HUDEP-2 (cell line): Measurements from ENCODE around the gene RBM15B.
A peak's percentile ranks its signal among the peaks of the same experiment; 100 is the strongest.

ENCODE experiments used
- DNase-seq, 76 experiments: peaks; one replicate each; lab custom pipeline; 2025; ENCODE audit not compliant: unreplicated experiment in 76 of 76; lab: John Stamatoyannopoulos, UW

RBM15B gene

DNA sequence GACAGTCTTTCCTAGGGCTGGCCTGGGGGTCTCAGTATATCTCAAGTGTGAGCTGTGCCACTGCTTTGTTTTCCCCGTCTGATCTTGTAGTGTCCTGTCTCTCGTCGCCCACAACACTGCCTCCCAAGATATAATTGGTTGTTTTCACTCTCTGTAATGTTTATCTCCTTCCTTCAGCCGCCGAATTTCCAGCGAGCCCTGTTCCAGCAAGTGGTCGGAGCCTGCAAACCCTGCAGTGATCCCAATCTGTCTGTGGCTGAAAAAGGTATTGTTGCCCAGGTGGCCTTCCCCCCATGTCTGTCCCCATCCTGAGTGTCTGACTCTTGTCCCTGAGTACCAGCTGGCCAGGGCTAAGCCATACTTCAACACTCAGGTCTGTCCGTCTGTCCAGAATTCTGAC lies 15.5 kb upstream of the RBM15B start:
- DNase-seq = no peak

DNA sequence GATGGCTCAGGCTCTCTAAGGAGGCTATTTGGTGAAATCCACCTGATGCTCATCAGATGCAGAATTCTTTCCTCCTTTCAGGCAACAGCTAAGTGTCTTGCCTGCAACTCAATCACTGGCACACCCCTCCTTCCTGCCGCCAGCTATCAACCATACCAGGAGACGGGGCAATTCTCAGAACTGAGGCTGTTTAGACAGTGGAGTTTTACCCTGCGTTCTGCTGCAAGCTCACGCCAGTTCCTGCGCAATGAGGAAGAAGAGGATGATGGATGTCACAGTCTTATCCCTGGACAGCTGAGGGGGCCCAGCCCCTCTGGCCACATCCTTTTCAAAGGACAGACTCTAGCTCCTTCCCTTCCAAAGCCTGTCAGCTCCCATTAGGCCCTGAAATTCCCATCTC lies 13.0 kb upstream of the RBM15B start:
- DNase-seq = no peak

DNA sequence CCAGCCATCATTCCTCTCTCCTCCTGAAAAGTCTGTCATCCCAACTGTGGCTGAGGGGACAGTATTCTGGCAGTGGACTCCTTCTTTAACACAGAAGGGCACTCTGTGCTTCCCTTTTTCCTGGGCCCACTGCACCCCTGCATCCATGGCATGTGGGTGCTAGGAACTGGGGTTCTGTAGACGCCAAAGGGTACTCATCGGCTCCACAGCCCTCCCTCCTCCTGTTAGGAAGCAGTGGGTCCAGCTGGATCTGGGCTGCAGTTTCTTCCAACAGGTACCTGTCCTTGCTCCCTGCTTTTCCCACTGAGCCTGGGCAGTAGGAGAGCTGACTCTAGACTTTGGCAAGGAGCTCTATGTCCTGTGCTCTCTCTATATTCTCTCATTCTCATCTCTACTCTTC lies 12.4 kb upstream of the RBM15B start:
- DNase-seq = no peak

DNA sequence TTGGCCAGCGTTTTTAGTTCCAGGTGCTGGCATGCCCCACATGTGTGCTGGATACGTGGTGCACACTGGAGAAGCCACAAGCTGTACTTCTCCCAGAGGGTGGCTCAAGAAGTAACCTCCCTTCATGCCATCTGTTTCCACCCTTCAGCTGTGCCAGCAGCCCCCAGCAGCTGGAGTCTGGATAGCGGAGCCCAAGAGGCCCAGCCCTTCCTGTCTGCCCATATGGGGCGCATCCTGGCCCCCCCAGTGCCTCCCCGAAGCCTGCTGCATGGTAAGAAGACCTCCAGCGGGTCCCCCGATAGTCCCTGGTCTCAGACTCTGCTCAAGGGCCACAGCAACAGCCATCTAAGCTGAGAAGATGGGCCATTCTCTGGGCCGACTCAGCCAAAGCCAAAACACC lies 11.8 kb upstream of the RBM15B start:
- DNase-seq = no peak

DNA sequence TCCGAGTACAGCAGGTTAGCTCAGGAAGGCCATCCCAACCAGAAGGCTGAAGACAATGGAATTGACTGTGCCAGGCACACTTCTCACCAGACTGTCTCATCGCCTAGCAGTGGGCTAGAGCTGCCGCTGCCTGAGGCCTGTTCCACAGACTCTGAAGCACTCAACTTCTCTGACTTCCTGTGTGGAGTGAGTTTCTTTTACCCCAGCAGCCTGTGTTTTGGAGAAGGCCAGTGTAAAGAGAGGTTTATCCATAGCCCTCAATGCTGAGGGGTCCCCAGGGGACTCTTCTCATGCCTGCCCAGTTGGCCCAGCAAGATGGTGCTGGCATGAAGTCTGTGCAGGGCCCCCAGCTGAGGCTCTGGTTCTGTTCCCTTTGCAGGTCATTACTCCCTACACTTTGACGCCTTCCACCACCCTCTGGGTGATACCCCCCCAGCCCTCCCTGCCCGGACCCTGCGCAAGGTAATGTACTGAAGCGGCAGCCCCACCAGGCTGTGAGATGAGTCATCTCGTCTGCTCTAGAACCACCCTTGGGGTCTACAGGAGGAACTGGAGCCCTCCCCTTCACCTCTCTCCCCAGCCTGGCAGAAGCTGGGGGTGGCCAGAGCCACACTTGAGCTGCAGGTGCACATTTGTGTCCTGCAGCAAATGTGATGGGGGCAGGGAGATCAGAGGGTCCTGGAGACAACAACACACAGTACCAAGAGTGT lies 11.2 kb upstream of the RBM15B start:
- DNase-seq = no peak

DNA sequence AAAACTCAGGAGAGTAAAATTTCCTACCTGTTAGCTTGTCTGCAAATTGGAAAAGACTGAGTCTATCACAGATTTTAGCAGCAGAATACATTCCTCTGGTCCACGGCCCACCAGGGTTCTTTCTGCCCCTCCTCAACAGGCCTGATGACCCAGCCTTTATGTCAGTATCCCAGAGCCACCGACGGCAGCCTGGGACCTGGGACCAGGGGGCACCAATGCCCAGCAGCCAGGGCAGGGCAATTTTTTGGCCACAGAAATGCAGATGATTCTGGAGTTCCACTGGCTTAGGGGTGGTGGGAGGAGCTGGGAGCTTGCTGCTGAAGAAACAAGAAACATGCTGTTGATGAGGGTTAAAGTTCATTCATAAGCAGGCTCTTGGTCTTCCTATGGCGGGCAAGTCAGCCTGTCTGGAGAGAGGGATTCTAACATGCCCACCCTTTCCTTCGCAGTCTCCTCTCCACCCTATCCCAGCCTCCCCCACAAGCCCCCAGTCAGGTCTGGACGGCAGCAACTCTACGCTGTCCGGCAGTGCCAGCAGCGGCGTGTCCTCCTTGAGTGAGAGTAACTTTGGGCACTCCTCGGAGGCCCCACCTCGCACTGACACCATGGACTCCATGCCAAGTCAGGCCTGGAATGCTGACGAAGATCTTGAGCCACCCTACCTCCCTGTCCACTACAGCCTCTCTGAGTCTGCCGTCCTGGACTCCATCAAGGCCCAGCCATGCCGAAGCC lies 10.3 kb upstream of the RBM15B start:
- no peak for DNase-seq

DNA sequence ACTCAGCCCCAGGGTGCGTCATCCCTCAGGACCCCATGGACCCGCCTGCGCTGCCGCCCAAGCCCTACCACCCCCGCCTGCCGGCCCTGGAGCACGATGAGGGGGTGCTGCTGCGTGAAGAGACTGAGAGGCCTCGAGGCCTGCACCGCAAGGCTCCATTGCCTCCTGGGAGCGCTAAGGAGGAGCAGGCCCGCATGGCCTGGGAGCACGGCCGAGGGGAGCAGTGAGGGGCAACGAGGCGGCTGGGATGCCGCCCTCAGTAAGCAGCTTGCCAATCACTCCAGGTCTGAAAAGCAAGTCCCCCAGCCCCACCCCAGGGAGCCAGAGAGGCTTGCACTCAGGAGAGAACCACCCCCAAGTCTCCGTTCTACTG lies 9.8 kb upstream of the RBM15B start:
- no peak for DNase-seq

DNA sequence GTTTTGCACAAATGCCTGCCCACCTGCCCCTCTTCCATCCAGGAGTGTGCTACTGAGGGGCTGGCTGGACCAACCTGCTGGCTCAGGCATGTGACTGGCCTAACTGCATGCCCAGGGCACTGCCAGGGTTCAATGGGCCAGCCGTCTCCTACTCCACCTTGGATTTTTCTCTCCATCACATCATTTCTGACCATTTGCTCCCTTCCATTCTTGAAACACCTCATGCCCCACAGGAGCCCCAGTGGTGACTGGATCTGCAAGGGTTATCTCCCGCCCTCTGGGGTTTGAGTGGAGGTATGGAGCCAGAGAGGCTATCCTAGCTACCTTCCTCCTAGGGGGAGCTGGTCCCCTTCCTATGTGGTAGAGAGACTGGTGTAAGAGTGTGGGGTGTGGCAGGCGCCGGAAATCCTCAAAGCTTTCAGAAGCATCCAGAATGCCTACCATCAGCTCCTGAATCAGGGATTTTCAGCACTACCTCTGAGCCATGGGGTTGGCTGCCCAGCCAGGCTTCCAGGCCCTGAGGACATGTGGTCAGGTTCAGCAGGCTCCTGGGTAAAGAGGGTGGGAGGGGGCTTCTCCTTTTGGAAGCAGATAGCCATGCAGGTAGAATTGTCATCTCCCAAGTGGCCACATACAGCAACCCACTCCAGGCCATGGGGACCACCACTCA lies 8.9 kb upstream of the RBM15B start:
- DNase-seq = no peak

DNA sequence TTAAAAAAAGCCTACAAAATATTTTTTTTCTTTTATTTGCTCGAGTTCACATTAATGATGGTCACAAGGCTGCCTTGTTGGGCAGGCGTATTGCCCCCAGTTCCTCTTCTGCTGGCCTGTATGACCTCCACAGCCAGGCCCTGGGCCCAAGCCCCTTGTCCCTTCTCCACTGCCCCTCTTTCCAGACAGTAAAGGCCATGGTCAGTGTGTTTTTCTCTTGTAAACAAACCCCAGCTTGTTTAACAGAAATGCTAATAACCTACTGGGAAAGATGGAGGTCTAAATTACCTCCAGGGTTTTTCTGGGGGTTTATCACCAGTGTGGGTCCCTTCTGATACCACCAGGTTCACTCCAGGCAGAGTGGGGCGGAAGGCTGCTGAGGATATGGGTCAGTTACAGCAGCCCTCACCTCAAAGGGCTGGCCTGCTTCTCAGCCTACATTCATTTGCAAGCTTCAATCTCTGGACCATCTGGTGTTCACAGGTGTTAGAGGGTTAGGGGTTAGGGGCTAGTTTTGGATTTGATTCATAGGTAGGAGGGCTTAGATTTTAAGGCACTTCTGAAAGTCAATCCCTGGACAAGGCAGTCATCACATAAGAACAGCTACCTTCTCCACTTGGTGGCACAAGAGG lies 8.0 kb upstream of the RBM15B start:
- DNase-seq = no peak

DNA sequence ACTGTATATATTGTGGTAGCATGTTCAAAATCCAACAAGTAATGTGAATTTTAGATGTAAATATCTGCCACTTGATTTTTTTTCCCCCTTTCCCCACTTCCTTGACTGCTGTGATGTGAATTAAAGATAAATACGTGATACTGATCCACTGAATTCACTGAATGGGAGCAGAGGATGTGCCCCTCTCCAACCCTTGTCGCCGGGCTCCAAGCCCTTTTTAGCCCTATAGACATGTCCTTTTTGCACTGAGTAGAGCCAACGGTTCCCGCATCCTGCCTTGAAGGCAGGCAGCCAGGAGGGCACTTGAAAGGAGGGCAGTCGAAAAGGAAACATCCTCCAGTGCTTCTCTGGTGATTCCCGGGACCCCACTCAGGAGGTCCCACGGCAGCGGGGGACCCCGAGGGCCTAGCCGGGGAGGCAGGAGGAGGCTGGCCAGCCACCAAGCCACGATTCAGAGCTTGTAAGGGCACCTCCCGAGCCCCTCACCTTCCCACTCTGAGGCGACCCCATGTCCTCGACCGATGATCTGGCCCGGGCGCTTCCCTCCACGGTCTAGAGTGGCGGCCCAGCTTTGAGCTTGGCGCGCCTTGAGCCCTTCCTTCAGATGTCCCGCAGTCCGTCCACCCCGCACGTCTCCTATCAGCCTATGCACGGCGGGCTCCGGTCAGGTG lies 6.9 kb upstream of the RBM15B start:
- peak in 7 of 76 experiments; percentile 30 to 80 (median 52) for DNase-seq

DNA sequence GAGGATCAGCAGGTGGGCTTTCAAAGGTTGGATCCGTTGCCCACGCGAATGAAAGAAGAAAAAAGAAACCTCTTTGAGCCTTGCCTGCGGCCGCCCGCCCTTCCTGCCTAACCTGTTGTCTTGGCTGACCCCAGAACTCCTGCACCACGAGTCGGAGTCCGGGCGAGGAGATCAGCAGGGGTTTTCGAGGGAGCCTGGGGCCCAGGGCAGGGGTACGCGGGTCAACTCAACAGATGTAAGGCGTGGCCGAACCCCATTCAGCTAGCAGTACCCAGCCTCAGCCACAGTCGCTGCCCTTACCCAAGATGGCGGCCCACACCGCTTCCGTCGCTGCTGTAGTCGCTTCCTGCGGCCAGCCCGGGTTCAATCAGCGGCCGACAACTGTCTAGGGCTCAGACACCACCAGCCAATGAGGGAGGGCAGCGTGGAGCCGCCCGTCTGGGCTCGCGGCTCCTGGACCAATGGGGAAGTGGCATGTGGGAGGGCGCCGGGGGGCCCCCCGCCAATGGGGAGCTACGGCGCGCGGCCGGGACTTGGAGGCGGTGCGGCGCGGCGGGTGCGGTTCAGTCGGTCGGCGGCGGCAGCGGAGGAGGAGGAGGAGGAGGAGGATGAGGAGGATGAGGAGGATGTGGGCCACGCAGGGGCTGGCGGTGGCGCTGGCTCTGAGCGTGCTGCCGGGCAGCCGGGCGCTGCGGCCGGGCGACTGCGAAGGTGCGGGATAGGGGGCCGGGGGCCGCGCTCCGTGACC lies 6.2 kb upstream of the RBM15B start, which contains the start of gene MANF:
Gene MANF, plus strand, starts transcription at position 566 of the 748 bp plus-strand sequence. Its CDS starts 52 bp downstream, at position 618.
- DNase-seq = peak; percentile 58 to 98 (median 94)

DNA sequence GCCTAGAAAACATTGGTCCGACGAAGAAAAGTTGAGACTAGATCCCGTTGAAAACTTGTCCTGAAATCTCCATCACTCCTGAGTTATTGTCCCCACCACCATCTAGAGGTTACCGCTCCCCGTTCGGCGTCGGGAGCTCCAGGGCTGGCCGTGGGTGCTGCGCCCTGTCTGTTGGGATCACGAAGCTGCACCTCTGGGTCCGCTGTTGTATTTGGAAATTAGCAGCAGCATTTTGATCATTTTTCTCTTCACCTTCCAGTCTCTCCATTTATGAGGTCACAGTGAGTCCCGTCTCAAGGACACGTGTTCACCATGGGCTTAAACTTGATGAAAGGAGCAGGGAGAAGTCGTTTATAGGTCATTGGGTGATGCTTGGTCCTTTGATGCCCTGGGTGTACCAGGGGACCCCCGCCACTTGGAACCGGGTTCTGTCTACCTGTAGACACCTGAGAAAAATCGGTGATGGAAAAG lies 5.4 kb upstream of the RBM15B start:
- no peak for DNase-seq

DNA sequence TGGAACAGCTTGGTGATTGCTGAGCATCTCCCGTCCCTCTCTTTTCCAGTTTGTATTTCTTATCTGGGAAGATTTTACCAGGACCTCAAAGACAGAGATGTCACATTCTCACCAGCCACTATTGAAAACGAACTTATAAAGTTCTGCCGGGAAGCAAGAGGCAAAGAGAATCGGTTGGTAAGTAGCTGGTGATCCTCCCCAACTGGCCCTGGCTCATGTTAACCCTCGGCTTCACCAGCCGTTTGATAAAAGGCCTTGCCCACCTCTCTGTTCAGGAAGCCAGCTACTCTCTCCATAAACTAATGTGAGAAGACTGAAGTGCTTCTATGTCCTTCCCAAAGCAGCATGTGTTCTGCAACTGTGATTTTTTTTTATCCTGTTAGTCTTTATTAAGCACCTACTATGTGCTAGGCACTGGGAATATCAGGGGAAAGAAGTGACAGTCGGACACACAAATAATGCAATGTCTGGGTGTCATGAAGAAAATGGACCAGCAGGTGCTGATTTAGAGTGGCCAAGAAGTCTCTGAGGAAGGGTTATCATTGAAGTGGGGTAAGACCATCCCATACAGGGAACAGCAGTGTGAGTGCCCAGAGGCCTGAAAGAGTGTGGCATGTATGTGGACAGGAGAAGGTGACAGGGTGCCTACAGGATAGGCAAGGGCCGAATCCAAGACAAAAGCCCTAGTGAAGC lies 4.8 kb upstream of the RBM15B start:
- peak in 1 of 76 experiments; percentile 15 for DNase-seq

DNA sequence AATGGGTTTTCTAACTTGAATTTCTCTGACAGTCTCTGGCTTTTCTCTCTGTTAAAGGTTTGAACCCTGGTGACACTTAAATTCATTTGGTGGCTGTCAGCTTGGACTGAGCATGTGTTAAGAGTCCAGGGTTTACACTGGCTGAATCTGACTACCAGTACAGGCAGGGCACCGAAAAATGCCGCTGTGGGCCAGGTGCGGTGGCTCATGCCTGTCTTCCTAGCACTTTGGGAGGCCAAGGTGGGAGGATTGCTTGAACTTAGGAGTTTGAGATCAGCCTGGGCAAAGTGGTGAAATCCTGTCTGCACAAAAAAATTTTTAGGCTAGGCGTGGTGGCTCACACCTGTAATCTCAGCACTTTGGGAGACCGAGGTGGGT lies 4.2 kb upstream of the RBM15B start:
- no peak for DNase-seq

DNA sequence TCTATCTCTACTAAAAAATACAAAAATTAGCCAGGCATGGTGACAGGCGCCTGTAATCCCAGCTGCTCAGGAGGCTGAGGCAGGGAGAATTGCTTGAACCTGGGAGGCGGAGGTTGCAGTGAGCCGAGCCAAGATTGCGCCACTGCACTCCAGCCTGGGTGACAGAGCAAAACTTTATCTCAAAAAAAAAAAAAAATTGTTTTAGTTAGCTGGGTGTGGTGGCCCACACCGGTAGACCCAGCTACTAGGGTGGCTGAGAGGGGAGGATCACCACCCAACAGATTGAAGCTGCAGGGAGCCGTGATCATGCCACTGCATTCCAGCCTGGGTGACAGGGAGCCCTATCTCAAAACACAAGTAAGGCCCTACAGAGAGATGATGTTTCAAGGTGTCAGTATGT lies 3.8 kb upstream of the RBM15B start:
- DNase-seq = peak in 39 of 76 experiments; percentile 9 to 63 (median 30)

DNA sequence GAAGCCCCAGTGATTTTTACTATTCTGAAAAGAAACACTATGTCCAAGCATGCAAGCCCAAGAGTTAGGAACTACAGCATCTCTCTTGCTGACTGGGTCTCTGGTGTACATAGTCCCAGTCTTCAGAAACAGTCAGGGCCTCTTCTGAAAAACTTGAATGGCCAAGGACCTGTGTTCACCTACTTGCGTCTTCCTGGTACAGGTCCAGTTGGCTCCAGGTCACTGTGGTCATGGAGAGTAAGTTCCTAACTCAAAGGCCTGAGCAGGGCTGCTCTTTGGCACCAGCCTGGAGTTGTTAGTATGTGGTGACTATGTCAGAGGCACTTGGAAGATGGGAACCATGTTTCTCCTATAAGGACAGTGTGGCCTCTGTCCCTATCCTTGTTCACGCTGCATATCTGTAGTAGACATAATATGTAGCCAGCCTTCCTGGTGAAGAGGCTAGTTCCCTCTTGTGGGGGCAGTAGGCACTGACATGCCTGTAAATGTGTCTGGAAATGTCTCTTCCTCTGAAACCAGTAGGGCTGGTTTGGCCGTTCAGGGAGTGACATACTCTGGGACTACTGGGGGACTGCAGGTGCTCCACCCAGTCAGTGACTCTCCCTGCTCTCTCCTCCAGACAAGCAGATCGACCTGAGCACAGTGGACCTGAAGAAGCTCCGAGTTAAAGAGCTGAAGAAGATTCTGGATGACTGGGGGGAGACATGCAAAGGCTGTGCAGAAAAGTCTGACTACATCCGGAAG lies 2.6 kb upstream of the RBM15B start:
- DNase-seq = peak in 9 of 76 experiments; percentile 8 to 28 (median 17)

DNA sequence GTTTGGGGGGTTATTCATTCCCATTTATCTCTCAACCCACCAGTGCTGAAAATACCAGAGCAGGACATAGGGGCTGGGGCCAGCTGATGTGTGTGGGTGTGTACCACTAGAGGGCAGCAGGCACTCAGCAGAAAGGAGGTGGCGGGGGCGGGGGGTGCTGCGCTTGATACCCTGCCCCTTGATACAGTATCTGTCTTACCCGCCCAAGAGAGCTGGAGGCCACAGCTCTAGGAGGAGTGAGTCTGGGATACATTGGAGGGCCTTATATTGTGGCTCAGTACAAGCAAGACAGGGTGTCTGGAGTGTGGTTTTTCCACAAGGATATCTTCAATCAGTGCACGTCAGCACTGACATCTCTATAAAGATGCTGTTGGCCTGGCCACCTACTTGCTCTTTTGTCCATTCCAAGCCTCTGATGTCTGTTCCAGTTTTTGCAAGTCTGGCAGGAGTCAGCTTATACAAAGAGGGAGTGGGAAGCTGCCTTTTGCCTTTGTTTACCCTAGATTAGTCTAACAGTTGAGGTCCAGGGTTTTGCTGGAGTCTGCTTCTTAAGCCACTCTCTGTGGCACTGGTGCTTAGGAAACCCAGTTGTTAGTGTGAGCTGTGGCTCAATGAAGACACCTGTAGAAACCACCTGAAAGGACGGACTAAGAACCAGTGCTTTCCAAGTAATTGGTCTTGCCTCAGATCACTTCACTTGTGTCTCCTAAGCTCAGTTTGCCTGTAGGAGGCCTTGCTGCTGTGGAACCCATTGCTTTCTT lies 1.5 kb upstream of the RBM15B start:
- peak in 40 of 76 experiments; percentile 9 to 53 (median 30) for DNase-seq
